ENCODE results near the gene MROH8.

The MROH8 gene

GRCh38 chr20:37207171-37207570 lies 27.8 kb upstream of the MROH8 start:
- no peak for TF ChIP-seq ZFP3 (CRISPR knock-in tag; IDR thresholded peaks at IDR 0.05)
- TF ChIP-seq CSDC2 (CRISPR knock-in tag; IDR thresholded peaks at IDR 0.05) = no peak
- TF ChIP-seq ZC3H10 (CRISPR knock-in tag; IDR thresholded peaks at IDR 0.05) = no peak
- no peak for TF ChIP-seq TCF4 (CRISPR knock-in tag; IDR thresholded peaks at IDR 0.05; ENCODE audit: borderline replicate concordance)
- TF ChIP-seq ARNTL (CRISPR knock-in tag; IDR thresholded peaks at IDR 0.05; ENCODE audit: borderline replicate concordance, low read depth) = no peak
- no peak for TF ChIP-seq BACH2 (CRISPR knock-in tag; IDR thresholded peaks at IDR 0.05; ENCODE audit: borderline replicate concordance)
- no peak for TF ChIP-seq ZNF565 (CRISPR knock-in tag; conservative IDR thresholded peaks at IDR 0.05; ENCODE audit: low read depth)
- TF ChIP-seq GLIS3 (CRISPR knock-in tag; IDR thresholded peaks at IDR 0.05) = no peak
- TF ChIP-seq CSRNP3 (CRISPR knock-in tag; IDR thresholded peaks at IDR 0.05) = no peak
- no peak for TF ChIP-seq SNAI2 (CRISPR knock-in tag; IDR thresholded peaks at IDR 0.05)
- TF ChIP-seq, protein P1, sequence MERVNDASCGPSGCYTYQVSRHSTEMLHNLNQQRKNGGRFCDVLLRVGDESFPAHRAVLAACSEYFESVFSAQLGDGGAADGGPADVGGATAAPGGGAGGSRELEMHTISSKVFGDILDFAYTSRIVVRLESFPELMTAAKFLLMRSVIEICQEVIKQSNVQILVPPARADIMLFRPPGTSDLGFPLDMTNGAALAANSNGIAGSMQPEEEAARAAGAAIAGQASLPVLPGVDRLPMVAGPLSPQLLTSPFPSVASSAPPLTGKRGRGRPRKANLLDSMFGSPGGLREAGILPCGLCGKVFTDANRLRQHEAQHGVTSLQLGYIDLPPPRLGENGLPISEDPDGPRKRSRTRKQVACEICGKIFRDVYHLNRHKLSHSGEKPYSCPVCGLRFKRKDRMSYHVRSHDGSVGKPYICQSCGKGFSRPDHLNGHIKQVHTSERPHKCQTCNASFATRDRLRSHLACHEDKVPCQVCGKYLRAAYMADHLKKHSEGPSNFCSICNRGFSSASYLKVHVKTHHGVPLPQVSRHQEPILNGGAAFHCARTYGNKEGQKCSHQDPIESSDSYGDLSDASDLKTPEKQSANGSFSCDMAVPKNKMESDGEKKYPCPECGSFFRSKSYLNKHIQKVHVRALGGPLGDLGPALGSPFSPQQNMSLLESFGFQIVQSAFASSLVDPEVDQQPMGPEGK (CRISPR knock-in tag; IDR thresholded peaks at IDR 0.05; ENCODE audit: borderline replicate concordance) = no peak
- TF ChIP-seq TOX (CRISPR knock-in tag; IDR thresholded peaks at IDR 0.05; ENCODE audit: borderline replicate concordance) = no peak
- no peak for TF ChIP-seq ZNF70 (CRISPR knock-in tag; IDR thresholded peaks at IDR 0.05)
- no peak for TF ChIP-seq OSR1 (CRISPR knock-in tag; IDR thresholded peaks at IDR 0.05)
- no peak for ATAC-seq

- no peak for TF ChIP-seq OSR1 (CRISPR knock-in tag; IDR thresholded peaks at IDR 0.05)
- TF ChIP-seq ZNF8 (CRISPR knock-in tag; IDR thresholded peaks at IDR 0.05) = no peak
- TF ChIP-seq, protein P2, sequence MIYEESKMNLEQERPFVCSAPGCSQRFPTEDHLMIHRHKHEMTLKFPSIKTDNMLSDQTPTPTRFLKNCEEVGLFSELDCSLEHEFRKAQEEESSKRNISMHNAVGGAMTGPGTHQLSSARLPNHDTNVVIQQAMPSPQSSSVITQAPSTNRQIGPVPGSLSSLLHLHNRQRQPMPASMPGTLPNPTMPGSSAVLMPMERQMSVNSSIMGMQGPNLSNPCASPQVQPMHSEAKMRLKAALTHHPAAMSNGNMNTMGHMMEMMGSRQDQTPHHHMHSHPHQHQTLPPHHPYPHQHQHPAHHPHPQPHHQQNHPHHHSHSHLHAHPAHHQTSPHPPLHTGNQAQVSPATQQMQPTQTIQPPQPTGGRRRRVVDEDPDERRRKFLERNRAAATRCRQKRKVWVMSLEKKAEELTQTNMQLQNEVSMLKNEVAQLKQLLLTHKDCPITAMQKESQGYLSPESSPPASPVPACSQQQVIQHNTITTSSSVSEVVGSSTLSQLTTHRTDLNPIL (CRISPR knock-in tag; IDR thresholded peaks at IDR 0.05; ENCODE audit: low read depth) = no peak
- no peak for ATAC-seq
These were observed 26.4 kb upstream of the MROH8 start for GRCh38 chr20:37205794-37206193.

DNA sequence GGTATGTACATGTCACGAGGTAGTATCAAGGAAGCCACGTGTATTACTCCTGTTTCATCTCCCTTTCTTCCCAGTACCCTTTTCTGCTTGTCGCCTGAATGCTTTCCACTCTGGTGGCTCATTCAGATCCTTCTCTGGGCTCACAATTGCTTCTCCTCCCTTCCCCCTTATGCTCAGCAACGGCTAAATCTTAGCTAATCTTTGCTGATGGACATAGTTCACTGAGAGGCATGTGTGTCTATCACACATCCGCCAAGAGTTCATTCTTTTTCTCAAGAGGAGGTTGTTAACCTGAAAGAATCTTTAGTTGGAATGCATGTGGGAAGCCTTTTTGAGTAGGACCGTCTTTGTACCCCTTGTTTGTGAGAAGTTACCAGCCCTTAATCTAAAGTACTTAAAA lies 25.8 kb upstream of the MROH8 start:
- TF ChIP-seq ZFP30 (CRISPR knock-in tag; IDR thresholded peaks at IDR 0.05) (no peak), PPARA (CRISPR knock-in tag; IDR thresholded peaks at IDR 0.05; ENCODE audit: borderline replicate concordance) (no peak), BACH2 (CRISPR knock-in tag; IDR thresholded peaks at IDR 0.05; ENCODE audit: borderline replicate concordance) (no peak), ZNF565 (CRISPR knock-in tag; conservative IDR thresholded peaks at IDR 0.05; ENCODE audit: low read depth) (no peak), CSRNP3 (CRISPR knock-in tag; IDR thresholded peaks at IDR 0.05) (no peak), ISL1 (CRISPR knock-in tag; IDR thresholded peaks at IDR 0.05) (no peak), TOX (CRISPR knock-in tag; IDR thresholded peaks at IDR 0.05; ENCODE audit: borderline replicate concordance) (no peak), TCF4 (CRISPR knock-in tag; IDR thresholded peaks at IDR 0.05; ENCODE audit: borderline replicate concordance) (no peak), OSR1 (CRISPR knock-in tag; IDR thresholded peaks at IDR 0.05) (no peak), CSDC2 (CRISPR knock-in tag; IDR thresholded peaks at IDR 0.05) (no peak), POU6F1 (CRISPR knock-in tag; IDR thresholded peaks at IDR 0.05; ENCODE audit: borderline replicate concordance, low read depth) (no peak), ZFP3 (CRISPR knock-in tag; IDR thresholded peaks at IDR 0.05) (no peak), ZNF8 (CRISPR knock-in tag; IDR thresholded peaks at IDR 0.05) (no peak), ZNF70 (CRISPR knock-in tag; IDR thresholded peaks at IDR 0.05) (no peak), SNAI2 (CRISPR knock-in tag; IDR thresholded peaks at IDR 0.05) (no peak), ESRRG (CRISPR knock-in tag; IDR thresholded peaks at IDR 0.05) (no peak), ZC3H10 (CRISPR knock-in tag; IDR thresholded peaks at IDR 0.05) (no peak), ARNTL (CRISPR knock-in tag; IDR thresholded peaks at IDR 0.05; ENCODE audit: borderline replicate concordance, low read depth) (no peak)
- TF ChIP-seq, protein P2 (CRISPR knock-in tag; IDR thresholded peaks at IDR 0.05; ENCODE audit: low read depth) = no peak
- TF ChIP-seq, protein P1 (CRISPR knock-in tag; IDR thresholded peaks at IDR 0.05; ENCODE audit: borderline replicate concordance) = no peak
- no peak for ATAC-seq

Data from SK-N-SH treated with all-trans-retinoic acid at 6 μM for 48 hours (cell line).